ENCODE data around the gene BTRC. TPM values are rescaled to one million over a fixed set of nuclear protein-coding genes. Genes with fewer than 3 reads are reported as not detected.

BTRC gene
- total RNA-seq, 4 donors from 2014 or later: 11.9 to 19.0 (median 12.2) TPM

DNA sequence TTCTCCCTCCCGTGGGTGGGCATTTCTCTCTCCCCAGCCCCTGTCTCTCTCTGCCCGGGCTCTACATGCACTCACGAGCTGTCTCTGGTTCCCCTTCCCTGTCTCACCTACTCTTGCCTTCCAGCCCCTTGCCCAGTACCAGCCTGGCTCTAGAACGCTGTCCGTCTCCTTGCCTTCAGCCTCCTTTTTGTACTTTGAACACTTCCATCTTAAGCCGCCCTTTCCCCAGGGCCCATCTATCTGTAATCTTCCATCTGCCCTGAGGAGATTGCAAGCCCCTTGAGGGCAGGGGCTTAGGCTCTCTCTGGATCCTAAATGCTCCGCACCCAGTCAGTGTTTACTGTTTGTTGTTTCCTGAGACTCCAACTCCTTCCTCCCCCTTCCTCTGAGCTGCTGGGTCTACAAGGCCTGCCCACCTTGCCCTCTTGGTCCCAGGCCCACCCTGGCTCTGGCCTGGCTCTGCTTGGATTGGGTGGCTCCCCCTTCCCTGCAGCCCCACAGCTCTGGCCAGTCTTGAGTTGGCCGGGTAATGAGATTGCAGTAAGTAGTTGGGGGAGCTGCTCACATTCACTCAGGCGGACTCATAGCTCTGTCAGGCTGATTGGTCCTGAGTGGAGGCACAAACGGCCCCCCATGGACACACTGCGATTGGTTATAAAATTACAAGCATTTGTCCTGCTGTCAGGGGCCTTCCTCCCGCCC, 205.8 kb downstream of the BTRC start:
- peak in 1 of 3 donors; percentile 32 for DNase-seq
- H3K4me3 ChIP-seq: no peak overlapping the region
- H3K9me3 ChIP-seq: no peaks in the 10 kb centered on the region
- H3K27me3 ChIP-seq: no peaks in the 10 kb centered on the region
- H3K4me1 ChIP-seq: no peaks in the 10 kb centered on the region
- no peak overlapping the region for H3K27ac ChIP-seq
- no peaks in the 10 kb centered on the region for H3K36me3 ChIP-seq
- no peak for TF ChIP-seq POLR2A (IDR thresholded peaks at IDR 0.05)
- TF ChIP-seq, protein P1, sequence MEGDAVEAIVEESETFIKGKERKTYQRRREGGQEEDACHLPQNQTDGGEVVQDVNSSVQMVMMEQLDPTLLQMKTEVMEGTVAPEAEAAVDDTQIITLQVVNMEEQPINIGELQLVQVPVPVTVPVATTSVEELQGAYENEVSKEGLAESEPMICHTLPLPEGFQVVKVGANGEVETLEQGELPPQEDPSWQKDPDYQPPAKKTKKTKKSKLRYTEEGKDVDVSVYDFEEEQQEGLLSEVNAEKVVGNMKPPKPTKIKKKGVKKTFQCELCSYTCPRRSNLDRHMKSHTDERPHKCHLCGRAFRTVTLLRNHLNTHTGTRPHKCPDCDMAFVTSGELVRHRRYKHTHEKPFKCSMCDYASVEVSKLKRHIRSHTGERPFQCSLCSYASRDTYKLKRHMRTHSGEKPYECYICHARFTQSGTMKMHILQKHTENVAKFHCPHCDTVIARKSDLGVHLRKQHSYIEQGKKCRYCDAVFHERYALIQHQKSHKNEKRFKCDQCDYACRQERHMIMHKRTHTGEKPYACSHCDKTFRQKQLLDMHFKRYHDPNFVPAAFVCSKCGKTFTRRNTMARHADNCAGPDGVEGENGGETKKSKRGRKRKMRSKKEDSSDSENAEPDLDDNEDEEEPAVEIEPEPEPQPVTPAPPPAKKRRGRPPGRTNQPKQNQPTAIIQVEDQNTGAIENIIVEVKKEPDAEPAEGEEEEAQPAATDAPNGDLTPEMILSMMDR (IDR thresholded peaks at IDR 0.05): no peak

DNA sequence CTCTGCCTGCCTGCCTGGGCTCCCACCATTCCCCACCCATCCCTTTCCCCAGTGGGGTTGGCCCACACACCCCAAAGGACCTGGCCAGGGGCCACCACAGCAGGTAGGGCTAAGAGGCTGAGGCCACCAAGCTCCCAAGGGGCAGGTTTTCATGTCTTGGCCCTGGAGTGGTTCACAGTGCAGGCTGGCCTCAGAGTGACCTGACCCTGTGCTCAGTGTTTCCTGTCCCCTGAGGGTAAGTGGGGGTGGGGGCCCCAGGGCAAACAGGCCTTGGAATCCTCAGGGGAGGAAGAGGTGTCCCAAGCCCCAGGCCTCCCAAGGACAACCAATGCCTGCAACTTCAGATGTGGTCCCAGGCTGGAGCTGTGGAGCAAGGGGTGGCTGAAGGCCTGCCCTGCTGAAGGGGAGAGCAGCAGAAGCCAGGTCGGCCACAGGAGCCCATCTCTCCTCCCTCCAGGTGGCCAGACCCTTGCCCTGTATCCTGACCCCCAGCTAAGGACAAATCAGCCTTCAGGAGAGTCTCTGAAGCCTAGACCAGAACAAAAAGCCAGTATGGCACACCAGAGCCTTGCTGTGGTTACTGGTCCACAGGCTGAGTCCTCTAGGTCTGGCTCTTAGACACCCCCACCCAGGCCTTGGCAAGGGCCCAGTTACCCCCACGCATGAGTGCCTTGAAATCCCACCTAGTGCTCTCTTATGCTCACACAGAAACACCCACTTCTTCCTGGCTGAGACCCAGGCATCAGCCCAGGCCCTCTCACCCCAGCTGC, 206.5 kb downstream of the BTRC start:
- Histone ChIP-seq H3K27me3 (no peaks in the 10 kb centered on the region), H3K9me3 (no peaks in the 10 kb centered on the region), H3K27ac (no peak overlapping the region), H3K4me1 (no peaks in the 10 kb centered on the region), H3K36me3 (no peaks in the 10 kb centered on the region), H3K4me3 (no peak overlapping the region)
- TF ChIP-seq POLR2A (IDR thresholded peaks at IDR 0.05): no peak
- TF ChIP-seq, protein P1 (IDR thresholded peaks at IDR 0.05): no peak
- peak in 1 of 3 donors; percentile 38 for DNase-seq

DNA sequence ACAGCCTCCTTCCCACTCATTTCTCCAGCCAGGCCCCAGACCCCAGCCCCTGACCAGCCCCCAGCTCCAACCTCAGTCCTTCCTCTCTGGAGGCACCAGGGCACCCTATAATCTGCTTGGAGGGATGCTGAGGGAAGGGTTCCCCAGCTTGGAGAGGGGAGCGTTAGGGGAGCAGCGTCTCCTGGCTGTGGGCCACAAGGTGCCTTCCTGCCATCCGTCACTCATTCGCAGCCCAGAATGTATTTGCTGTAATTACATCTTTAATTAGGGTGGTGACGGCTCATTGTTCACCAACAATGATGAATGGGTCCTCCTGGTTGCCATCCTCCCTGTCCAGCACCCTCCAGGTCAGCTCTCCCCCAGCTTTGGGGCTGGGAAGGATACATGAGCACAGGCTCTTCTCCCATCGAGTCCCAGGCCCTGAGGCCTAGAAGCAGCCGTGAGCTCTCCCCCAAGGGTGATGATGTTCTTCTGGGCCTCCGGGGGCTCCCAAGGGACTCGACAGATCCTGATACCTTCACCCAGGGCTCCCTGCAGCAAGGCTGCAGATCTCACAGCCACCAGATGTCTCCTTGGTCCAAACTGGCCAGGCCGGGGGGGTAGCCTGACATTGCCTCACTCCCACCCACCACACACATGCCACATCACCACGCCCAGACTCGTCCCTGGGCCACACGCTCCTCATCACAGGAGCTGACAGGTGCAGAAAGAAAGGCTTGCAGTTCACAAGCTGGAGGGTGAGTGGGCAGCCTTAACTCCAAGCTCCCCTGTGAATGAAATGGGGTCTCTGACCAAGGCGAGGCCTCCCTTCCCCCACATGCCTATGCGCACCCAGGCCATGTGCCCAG, 207.3 kb downstream of the BTRC start:
- TF ChIP-seq, protein P1 (IDR thresholded peaks at IDR 0.05): no peak
- no peak for TF ChIP-seq POLR2A (IDR thresholded peaks at IDR 0.05)
- no peak for DNase-seq
- H3K9me3 ChIP-seq: no peaks in the 10 kb centered on the region
- no peak overlapping the region for H3K27ac ChIP-seq
- no peaks in the 10 kb centered on the region for H3K4me1 ChIP-seq
- no peaks in the 10 kb centered on the region for H3K36me3 ChIP-seq
- no peaks in the 10 kb centered on the region for H3K27me3 ChIP-seq
- H3K4me3 ChIP-seq: no peak overlapping the region

DNA sequence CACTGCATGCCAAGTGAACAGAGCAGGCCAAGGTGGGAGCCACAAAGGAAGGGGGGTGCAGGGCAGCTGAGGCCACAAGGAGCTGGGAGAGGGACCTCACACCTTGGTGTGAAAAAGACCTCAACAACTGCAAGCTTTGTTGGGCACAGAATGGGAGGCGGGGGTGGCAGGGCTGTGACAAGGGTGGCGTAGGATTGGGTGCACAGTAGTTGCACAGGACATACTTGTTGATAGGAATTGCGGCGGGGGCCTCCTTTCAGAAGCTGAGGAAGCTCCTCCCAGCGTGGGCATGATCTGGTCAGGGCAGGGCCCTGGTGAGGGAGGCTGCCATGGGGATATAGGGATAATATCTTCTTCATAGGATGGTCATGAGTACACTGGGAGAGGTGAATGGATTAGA, 208.3 kb downstream of the BTRC start:
- no peaks in the 10 kb centered on the region for H3K36me3 ChIP-seq
- H3K9me3 ChIP-seq: no peaks in the 10 kb centered on the region
- H3K27me3 ChIP-seq: no peaks in the 10 kb centered on the region
- no peak overlapping the region for H3K4me3 ChIP-seq
- H3K4me1 ChIP-seq: no peaks in the 10 kb centered on the region
- H3K27ac ChIP-seq: no peak overlapping the region
- TF ChIP-seq, protein P1 (IDR thresholded peaks at IDR 0.05): no peak
- peak in 2 of 3 donors; percentile 8 to 32 for DNase-seq

DNA sequence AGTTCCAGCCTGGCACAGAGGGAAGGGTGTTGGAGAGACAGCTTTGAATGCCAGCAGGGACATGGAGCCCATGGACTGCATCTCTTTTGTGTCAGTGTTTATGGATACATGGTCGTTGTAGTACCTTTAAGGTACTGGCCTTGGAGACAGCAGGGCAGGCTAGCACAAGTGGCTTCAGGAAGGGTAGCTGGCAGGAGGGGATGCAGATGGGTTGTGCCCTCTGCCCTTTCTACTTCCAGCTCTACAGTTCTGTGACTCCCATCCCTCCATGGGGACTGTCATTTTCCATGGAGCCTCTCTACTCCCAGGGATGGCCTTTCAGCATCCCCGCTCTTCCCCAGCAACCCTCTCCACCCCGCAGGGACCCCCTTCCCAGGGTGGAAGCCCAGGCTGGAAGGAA, 209.0 kb downstream of the BTRC start:
- H3K36me3 ChIP-seq: no peaks in the 10 kb centered on the region
- H3K4me3 ChIP-seq: no peak overlapping the region
- no peak for DNase-seq
- TF ChIP-seq, protein P1 (IDR thresholded peaks at IDR 0.05): no peak
- no peak for TF ChIP-seq POLR2A (IDR thresholded peaks at IDR 0.05)
- no peaks in the 10 kb centered on the region for H3K9me3 ChIP-seq
- H3K27me3 ChIP-seq: no peaks in the 10 kb centered on the region
- no peak overlapping the region for H3K27ac ChIP-seq
- H3K4me1 ChIP-seq: no peaks in the 10 kb centered on the region

Data from Peyer's patch (tissue), 4 donors.